HCT116 (cell line): ENCODE data around the gene PCIF1. TPM values are rescaled to one million over a fixed set of nuclear protein-coding genes. Genes with fewer than 3 reads are reported as not detected.

Source experiments
- ATAC-seq: fragments of 200-7000 bp; cut with Tn5 transposase; 2 replicates; pipeline ENCODE4 v1.9.1; 2020; ENCODE audit warnings: mild to moderate bottlenecking, moderate library complexity
- BruUV-seq: library from RNA; stranded (reverse); fragments of 400-500 nt; replicated peaks from 2 replicates; lab custom pipeline; 2021; lab: Mats Ljungman, UMichigan
- CTCF ChIA-PET: fragments of 300-600 bp; sonication (Branson Sonifier 250); formaldehyde crosslinking; loops from one replicate; lab custom pipeline; 2021; ENCODE audit warnings: antibody characterized with exemption; lab: Charles Lee
- POLR2A ChIA-PET: fragments of 300-600, 350-600 bp; sonication (Branson Sonifier 250); formaldehyde crosslinking; loops from one replicate; lab custom pipeline; 2021; ENCODE audit warnings: antibody characterized with exemption; lab: Charles Lee
- RAD21 ChIA-PET, 2 experiments: fragments of 300-600 bp; sonication (Branson Sonifier 250); formaldehyde crosslinking; loops; one replicate each; lab custom pipeline; 2023; ENCODE audit warnings: low total read pairs in 2 of 2; ENCODE audit not compliant: uncharacterized antibody in 2 of 2, unreplicated experiment in 2 of 2, low non-redundant PET in 1 of 2; lab: Charles Lee
- DNase-seq: peaks from one replicate; pipeline ENCODE4 v3.0.0-alpha.2; 2010; ENCODE audit warnings: low read depth, low spot score
- H2AFZ ChIP-seq: fragments of 200-600 bp; shearing (Covaris generic), sonication (generic); 2 replicates; pipeline ENCODE4 v1.6.1; 2017; ENCODE audit warnings: low read depth, mixed run types, mixed read lengths, antibody characterized with exemption, low read length; ENCODE audit not compliant: poor library complexity, severe bottlenecking
- H3K27ac ChIP-seq: 2 replicates; pipeline ENCODE4 v1.5.1; 2012; ENCODE audit warnings: low read depth, low read length
- H3K27me3 ChIP-seq: fragments of 200-600 bp; sonication (generic); 2 replicates; pipeline ENCODE4 v1.6.1; 2016; ENCODE audit warnings: mixed run types, low read length, mixed read lengths; ENCODE audit not compliant: insufficient read depth
- H3K36me3 ChIP-seq, 2 experiments: fragments of 200-500 bp in 1 of 2; fragments of 200-600 bp in 1 of 2; sonication (Bioruptor generic) in 1 of 2; sonication (generic) in 1 of 2; 2 replicates each; pipeline versions ENCODE4 v1.5.1 to v1.6.1; 2014 to 2016; ENCODE audit warnings: low read length in 2 of 2, inconsistent platforms in 1 of 2, mixed read lengths in 1 of 2, mixed run types in 1 of 2; ENCODE audit not compliant: insufficient read depth in 2 of 2, control insufficient read depth in 1 of 2
- H3K4me1 ChIP-seq, 2 experiments: fragments of 200-600 bp in 1 of 2; sonication (generic) in 1 of 2; 2 replicates each; pipeline versions ENCODE4 v1.5.1 to v1.6.1; 2012 to 2017; ENCODE audit warnings: low read length in 2 of 2, inconsistent platforms in 1 of 2, mild to moderate bottlenecking in 1 of 2, mixed read lengths in 1 of 2, mixed run types in 1 of 2, moderate library complexity in 1 of 2; ENCODE audit not compliant: insufficient read depth in 2 of 2, control insufficient read depth in 1 of 2
- H3K4me2 ChIP-seq: fragments of 200-600 bp; sonication (generic); 2 replicates; pipeline ENCODE4 v1.6.1; 2017; ENCODE audit warnings: mixed run types, low read length, mixed read lengths
- H3K4me3 ChIP-seq, 2 experiments: fragments of 200-600 bp in 1 of 2; sonication (generic) in 1 of 2; replicated peaks in 1 of 2; 2 replicates each; pipeline ENCODE4 v1.5.1; 2011 to 2016; ENCODE audit warnings: low read length in 2 of 2, control low read depth in 1 of 2, low read depth in 1 of 2, mild to moderate bottlenecking in 1 of 2, mixed read lengths in 1 of 2, mixed run types in 1 of 2
- H3K79me2 ChIP-seq: fragments of 200-600 bp; sonication (generic); 2 replicates; pipeline ENCODE4 v1.6.1; 2017; ENCODE audit warnings: mild to moderate bottlenecking, mixed run types, low read length, moderate library complexity, mixed read lengths; ENCODE audit not compliant: insufficient read depth
- H3K9ac ChIP-seq: fragments of 200-600 bp; sonication (generic); 2 replicates; pipeline ENCODE4 v1.6.1; 2016; ENCODE audit warnings: low read length, mixed read lengths
- H3K9me2 ChIP-seq: fragments of 200-600 bp; sonication (generic), shearing (Covaris generic); 2 replicates; pipeline ENCODE4 v1.6.1; 2017; ENCODE audit warnings: mixed run types, mild to moderate bottlenecking, moderate library complexity; ENCODE audit not compliant: insufficient read depth
- H3K9me3 ChIP-seq, 2 experiments: fragments of 200-500 bp in 1 of 2; fragments of 200-600 bp in 1 of 2; sonication (Bioruptor generic) in 1 of 2; sonication (generic) in 1 of 2; 2 replicates each; pipeline ENCODE4 v1.6.1; 2014 to 2017; ENCODE audit warnings: low read length in 2 of 2, mixed read lengths in 2 of 2, inconsistent platforms in 1 of 2, low read depth in 1 of 2, mild to moderate bottlenecking in 1 of 2, mixed run types in 1 of 2, moderate library complexity in 1 of 2; ENCODE audit not compliant: control insufficient read depth in 1 of 2, insufficient read depth in 1 of 2
- H4K20me1 ChIP-seq: fragments of 200-600 bp; sonication (generic), shearing (Covaris generic); 2 replicates; pipeline ENCODE4 v1.6.1; 2017; ENCODE audit warnings: mixed run types, mild to moderate bottlenecking, moderate library complexity; ENCODE audit not compliant: insufficient read depth
- ATF3 ChIP-seq: IDR thresholded peaks from 2 replicates; pipeline ENCODE4 v1.6.1; 2012
- CEBPB ChIP-seq: IDR thresholded peaks from 2 replicates; pipeline ENCODE4 v1.6.1; 2012; ENCODE audit warnings: low read depth
- ELF1 ChIP-seq: IDR thresholded peaks from 2 replicates; pipeline ENCODE4 v1.6.1; 2012; ENCODE audit warnings: low read depth, borderline replicate concordance
- JUND ChIP-seq: IDR thresholded peaks from 2 replicates; pipeline ENCODE4 v1.6.1; 2012
- RAD21 ChIP-seq: IDR thresholded peaks from 2 replicates; pipeline ENCODE4 v1.6.1; 2012; ENCODE audit warnings: low read depth, mild to moderate bottlenecking
- TCF7L2 ChIP-seq: IDR thresholded peaks from 2 replicates; pipeline ENCODE4 v1.7.0; 2011; ENCODE audit warnings: borderline replicate concordance, inconsistent platforms; ENCODE audit not compliant: insufficient read depth, insufficient read length; ENCODE audit errors: extremely low read depth
- YY1 ChIP-seq: IDR thresholded peaks from 2 replicates; pipeline ENCODE4 v1.6.1; 2011; ENCODE audit warnings: low read length, low read depth, moderate library complexity, mild to moderate bottlenecking; ENCODE audit not compliant: insufficient replicate concordance; ENCODE audit errors: extremely low read depth
- ZBTB33 ChIP-seq: IDR thresholded peaks from 2 replicates; pipeline ENCODE4 v1.6.1; 2011; ENCODE audit warnings: mild to moderate bottlenecking, low read length, moderate library complexity; ENCODE audit not compliant: insufficient replicate concordance; ENCODE audit errors: extremely low read depth
- intact Hi-C: fragments of 100-400 bp; cut with micrococcal nuclease; formaldehyde crosslinking; loops from 2 replicates; pipeline ENCODE4 v1.10.0; 2022
- total RNA-seq: library from RNA; stranded (reverse); gene quantifications from one replicate; pipeline ENCODE4 v1.2.1, GENCODE V29; 2021; ENCODE audit not compliant: unreplicated experiment

PCIF1 gene
- total RNA-seq, 1 experiment from 2014 or later: 31.8 TPM

GRCh38 chr20:45975686-45976085 lies 41.2 kb downstream of the PCIF1 start:
- POLR2A ChIA-PET: no interaction called here
- BruUV-seq: no TSS peak
- intact Hi-C loops: no loop called here

GRCh38 chr20:45976086-45976485 lies 41.6 kb downstream of the PCIF1 start:
- no peak overlapping the region for H2AFZ ChIP-seq
- ATAC-seq: no peak
- H4K20me1 ChIP-seq: no peaks in the 10 kb centered on the region
- POLR2A ChIA-PET: no interaction called here
- intact Hi-C loops: no loop called here
- no peak overlapping the region for H3K4me3 ChIP-seq
- no TSS peak for BruUV-seq
- no peak overlapping the region for H3K27ac ChIP-seq
- no peaks in the 10 kb centered on the region for H3K27me3 ChIP-seq
- H3K36me3 ChIP-seq: no peaks in the 10 kb centered on the region
- H3K9me3 ChIP-seq: no peaks in the 10 kb centered on the region
- peaks cover 5 to 10% of the 10 kb centered on the region in 2 experiments; a peak in 3 of 4 replicates for H3K4me1 ChIP-seq
- H3K9ac ChIP-seq: no peak overlapping the region
- H3K9me2 ChIP-seq: no peaks in the 10 kb centered on the region
- H3K79me2 ChIP-seq: peaks cover 3% of the 10 kb centered on the region
- RAD21 ChIA-PET: no interaction called here
- CTCF ChIA-PET: interaction anchor here (0.8 kb wide), 1 partner anchor 11 kb away, joined by 4 read pairs; no protein-coding TSS in a partner anchor
- no peak for DNase-seq
- H3K4me2 ChIP-seq: no peak overlapping the region
- TF ChIP-seq CEBPB (no peak), ELF1 (no peak), RAD21 (no peak), TCF7L2 (no peak), JUND (no peak), ZBTB33 (no peak), ATF3 (no peak)

More at GRCh38 chr20:45975686-45976085, 41.2 kb downstream of the PCIF1 start:
- ATAC-seq (no peak), DNase-seq (no peak)
- Histone ChIP-seq H4K20me1 (no peaks in the 10 kb centered on the region), H3K9ac (no peak overlapping the region), H3K4me2 (no peak overlapping the region), H2AFZ (no peak overlapping the region), H3K36me3 (no peaks in the 10 kb centered on the region), H3K4me1 (peaks cover 5 to 10% of the 10 kb centered on the region in 2 experiments; a peak in 3 of 4 replicates), H3K4me3 (no peak overlapping the region), H3K9me2 (no peaks in the 10 kb centered on the region), H3K27ac (no peak overlapping the region), H3K79me2 (peaks cover 7% of the 10 kb centered on the region), H3K9me3 (no peaks in the 10 kb centered on the region), H3K27me3 (no peaks in the 10 kb centered on the region)
- ChIA-PET RAD21 (no interaction called here), CTCF (no interaction called here)
- TF ChIP-seq JUND (no peak), YY1 (no peak), ELF1 (no peak), ZBTB33 (no peak)
